Measurements from ENCODE around the gene LCN6. TPM values are rescaled to one million over a fixed set of nuclear protein-coding genes. Genes with fewer than 3 reads are reported as not detected.
"Not testable (repeated sequence)": the region's sequence is repeated elsewhere in the genome, so short reads cannot be mapped to it uniquely, and the experiment has no call there.

Gene LCN6
- total RNA-seq, 2 experiments from 2014 or later: not detected

DNA sequence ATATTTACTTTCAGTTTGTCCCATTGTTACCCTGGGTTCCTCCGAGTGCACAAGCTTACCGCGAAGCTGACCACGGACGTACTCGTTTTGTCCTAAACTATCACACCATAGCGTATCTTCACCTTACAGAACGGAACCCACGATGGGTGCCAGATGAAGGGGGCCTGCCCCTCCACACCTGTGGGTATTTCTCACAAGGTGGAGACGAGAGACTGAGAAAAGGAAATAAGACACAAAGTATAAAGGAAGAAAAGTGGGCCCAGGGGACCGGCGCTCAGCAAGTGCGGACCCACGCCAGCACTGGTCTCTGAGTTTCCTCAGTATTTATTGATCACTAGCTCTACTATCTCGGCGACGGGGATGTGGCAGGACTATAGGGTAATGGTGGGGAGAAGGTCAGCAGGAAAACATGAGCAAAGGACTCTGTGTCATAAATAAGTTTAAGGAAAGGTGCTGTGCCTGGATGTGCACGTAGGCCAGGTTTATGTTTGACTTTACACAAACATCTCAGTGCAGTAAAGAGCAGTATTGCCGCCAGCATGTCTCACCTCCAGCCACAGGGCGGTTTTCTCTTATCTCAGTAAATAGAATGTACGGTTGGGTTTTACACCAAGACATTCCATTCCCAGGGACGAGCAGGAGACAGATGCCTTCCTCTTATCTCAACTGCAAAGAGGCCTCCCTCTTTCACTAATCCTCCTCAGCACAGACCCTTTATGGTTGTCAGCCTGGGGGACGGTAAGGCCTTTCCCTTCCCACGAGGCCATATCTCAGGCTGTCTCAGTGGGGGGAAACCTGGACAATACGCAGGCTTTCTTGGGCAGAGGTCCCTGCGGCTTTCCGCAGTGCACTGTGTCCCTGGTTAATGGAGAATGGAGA lies 40.6 kb upstream of the LCN6 start:
- H3K27me3 Mint-ChIP-seq; H3K36me3 Mint-ChIP-seq (ENCODE audit: low read depth); POLR2A ChIA-PET; H3K9me3 Mint-ChIP-seq; DNase-seq; H3K4me3 Mint-ChIP-seq: not testable (repeated sequence)
- CTCF ChIA-PET: interaction anchor here (0.7 to 2.4 kb wide), 7 partner anchors 11 to 275 kb away, joined by 3 to 14 read pairs (median 3); partner anchors contain the start of gene FUT7
- Mint-ChIP-seq H3K27ac (peak overlapping the region; percentile 15), H3K4me1 (peaks cover 39% of the 10 kb centered on the region)

- H3K27me3 Mint-ChIP-seq: peaks cover 10% of the 10 kb centered on the region
- peaks cover 2% of the 10 kb centered on the region for H3K36me3 Mint-ChIP-seq (ENCODE audit: low read depth)
- no peak overlapping the region for H3K27ac Mint-ChIP-seq
- ChIA-PET POLR2A (no interaction called here), CTCF (interaction anchor here (0.9 to 2.4 kb wide), 11 partner anchors 10 to 449 kb away, joined by 3 to 14 read pairs (median 4); partner anchors contain the start of genes FUT7 and MAN1B1)
- DNase-seq: peak; percentile 81
- no peaks in the 10 kb centered on the region for H3K9me3 Mint-ChIP-seq
- peaks cover 34% of the 10 kb centered on the region for H3K4me1 Mint-ChIP-seq
- H3K4me3 Mint-ChIP-seq: no peak overlapping the region
Measured at GRCh38 chr9:136787690-136788400, 39.5 kb upstream of the LCN6 start.

GRCh38 chr9:136786983-136787382 lies 38.7 kb upstream of the LCN6 start:
- POLR2A ChIA-PET; H3K9me3 Mint-ChIP-seq; H3K27ac Mint-ChIP-seq; H3K4me3 Mint-ChIP-seq; DNase-seq; H3K36me3 Mint-ChIP-seq (ENCODE audit: low read depth): not testable (repeated sequence)
- CTCF ChIA-PET: interaction anchor here (0.6 to 2.4 kb wide), 9 partner anchors 9 to 450 kb away, joined by 3 to 14 read pairs (median 4); partner anchors contain the start of genes FUT7 and MAN1B1
- peaks cover 18% of the 10 kb centered on the region for H3K27me3 Mint-ChIP-seq
- peaks cover 28% of the 10 kb centered on the region for H3K4me1 Mint-ChIP-seq

GRCh38 chr9:136786451-136786850 lies 38.1 kb upstream of the LCN6 start:
- Mint-ChIP-seq H3K36me3 (ENCODE audit: low read depth) (no peaks in the 10 kb centered on the region), H3K27ac (no peak overlapping the region), H3K4me3 (no peak overlapping the region), H3K4me1 (peaks cover 25% of the 10 kb centered on the region), H3K9me3 (no peaks in the 10 kb centered on the region), H3K27me3 (peaks cover 20% of the 10 kb centered on the region)
- DNase-seq: no peak
- ChIA-PET CTCF (interaction anchor here (0.6 to 2.4 kb wide), 6 partner anchors 9 to 450 kb away, joined by 3 to 14 read pairs (median 4); partner anchors contain the start of gene FUT7), POLR2A (no interaction called here)

DNA sequence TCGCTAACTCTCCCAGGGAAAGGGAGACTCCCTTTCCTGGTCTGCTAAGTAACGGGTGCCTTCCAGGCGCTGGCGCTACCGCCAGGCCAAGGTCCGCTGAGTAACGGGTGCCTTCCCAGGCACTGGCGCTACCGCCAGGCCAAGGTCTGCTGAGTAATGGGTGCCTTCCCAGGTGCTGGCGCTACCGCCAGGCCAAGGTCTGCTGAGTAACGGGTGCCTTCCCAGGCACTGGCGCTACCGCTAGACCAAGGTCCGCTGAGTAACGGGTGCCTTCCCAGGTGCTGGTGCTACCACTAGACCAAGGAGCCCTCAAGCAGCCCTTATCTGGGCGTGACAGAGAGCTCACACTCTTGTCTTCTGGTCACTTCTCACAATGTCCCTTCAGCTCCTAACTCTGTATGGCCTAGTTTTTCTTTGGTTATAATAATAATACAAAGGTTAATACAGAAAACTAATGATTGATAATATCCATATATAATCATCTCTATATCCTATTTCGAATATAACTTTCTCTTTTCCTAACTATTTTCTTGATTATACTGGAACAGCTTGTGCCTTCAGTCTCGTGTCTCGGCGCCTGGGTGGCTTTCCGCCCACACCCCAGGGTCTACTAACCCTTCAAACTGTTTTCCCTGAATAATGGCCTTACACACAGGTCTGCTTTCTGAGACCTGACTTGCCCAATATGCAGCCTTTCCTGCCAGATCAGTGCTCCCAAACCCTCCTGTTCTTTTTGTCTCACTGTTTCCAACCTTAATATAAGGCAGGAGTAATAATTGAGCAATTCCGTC lies 37.4 kb upstream of the LCN6 start:
- H3K9me3 Mint-ChIP-seq, H3K27ac Mint-ChIP-seq: not testable (repeated sequence)

GRCh38 chr9:136784997-136785361 lies 36.7 kb upstream of the LCN6 start:
- no peak overlapping the region for H3K4me3 Mint-ChIP-seq
- ChIA-PET POLR2A (no interaction called here), CTCF (no interaction called here)
- no peaks in the 10 kb centered on the region for H3K9me3 Mint-ChIP-seq
- peaks cover 19% of the 10 kb centered on the region for H3K4me1 Mint-ChIP-seq
- H3K27me3 Mint-ChIP-seq: peaks cover 28% of the 10 kb centered on the region
- no peak overlapping the region for H3K27ac Mint-ChIP-seq
- no peak for DNase-seq
- H3K36me3 Mint-ChIP-seq (ENCODE audit: low read depth): no peaks in the 10 kb centered on the region

More for the DNA sequence above, 37.4 kb upstream of the LCN6 start:
- Mint-ChIP-seq H3K4me1 (peaks cover 25% of the 10 kb centered on the region), H3K27me3 (peaks cover 23% of the 10 kb centered on the region)
- DNase-seq; POLR2A ChIA-PET; H3K36me3 Mint-ChIP-seq (ENCODE audit: low read depth); H3K4me3 Mint-ChIP-seq: not testable (repeated sequence)
- CTCF ChIA-PET: interaction anchor here (1.5 kb wide), 1 partner anchor 14 kb away, joined by 4 read pairs; no protein-coding TSS in a partner anchor

DNA sequence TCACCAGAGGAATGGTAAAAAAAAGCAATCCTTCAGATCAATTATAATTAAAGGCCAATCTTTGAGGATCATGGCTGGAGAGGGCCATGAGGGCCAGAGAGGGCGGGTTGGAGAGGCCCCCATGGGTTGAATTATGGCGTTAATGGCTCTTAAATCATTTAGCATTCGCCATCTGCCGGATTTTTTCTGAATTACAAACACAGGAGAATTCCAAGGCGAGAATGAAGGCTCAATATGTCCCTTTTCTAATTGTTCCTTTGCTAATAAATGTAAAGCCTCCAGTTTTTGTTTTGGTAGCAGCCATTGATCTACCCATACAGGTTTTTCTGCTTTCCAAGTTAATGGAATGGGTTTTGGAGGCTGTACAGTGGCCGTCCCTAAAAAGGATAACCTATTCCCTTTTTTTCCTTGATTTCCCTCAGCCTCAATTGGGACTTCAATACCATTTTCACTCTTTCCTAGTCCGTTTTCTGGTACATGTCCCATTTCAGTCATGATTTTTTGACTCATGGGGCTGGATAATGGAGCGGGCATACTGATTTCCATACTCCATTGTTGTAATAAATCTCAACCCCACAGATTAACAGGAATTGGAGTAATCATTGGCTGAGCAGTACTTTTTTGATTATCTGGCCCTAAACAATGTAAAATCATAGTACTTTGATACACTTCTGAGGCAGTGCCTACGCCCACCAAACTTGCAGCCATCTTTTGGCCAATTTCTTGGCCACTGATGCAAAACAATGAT lies 36.1 kb upstream of the LCN6 start:
- H3K27ac Mint-ChIP-seq: no peak overlapping the region
- H3K27me3 Mint-ChIP-seq: peaks cover 32% of the 10 kb centered on the region
- H3K9me3 Mint-ChIP-seq: no peaks in the 10 kb centered on the region
- DNase-seq: no peak
- ChIA-PET POLR2A (no interaction called here), CTCF (no interaction called here)
- H3K4me3 Mint-ChIP-seq: no peak overlapping the region
- H3K4me1 Mint-ChIP-seq: peaks cover 16% of the 10 kb centered on the region
- H3K36me3 Mint-ChIP-seq (ENCODE audit: low read depth): no peaks in the 10 kb centered on the region

GRCh38 chr9:136782452-136782851 lies 34.1 kb upstream of the LCN6 start:
- POLR2A ChIA-PET: no interaction called here
- Mint-ChIP-seq H3K36me3 (ENCODE audit: low read depth) (no peaks in the 10 kb centered on the region), H3K4me1 (no peaks in the 10 kb centered on the region), H3K4me3 (no peak overlapping the region), H3K27ac (no peak overlapping the region), H3K9me3 (no peaks in the 10 kb centered on the region), H3K27me3 (peaks cover 46% of the 10 kb centered on the region)
- no peak for DNase-seq
- CTCF ChIA-PET: no interaction called here

GRCh38 chr9:136779808-136780207 lies 31.5 kb upstream of the LCN6 start:
- peaks cover 41% of the 10 kb centered on the region for H3K27me3 Mint-ChIP-seq
- no peak for DNase-seq
- H3K9me3 Mint-ChIP-seq: no peaks in the 10 kb centered on the region
- H3K36me3 Mint-ChIP-seq (ENCODE audit: low read depth): no peaks in the 10 kb centered on the region
- no peaks in the 10 kb centered on the region for H3K4me1 Mint-ChIP-seq
- no peak overlapping the region for H3K4me3 Mint-ChIP-seq
- POLR2A ChIA-PET: no interaction called here
- CTCF ChIA-PET: interaction anchor here (0.8 to 1.6 kb wide), 3 partner anchors 10 to 255 kb away, joined by 3 to 4 read pairs (median 4); no protein-coding TSS in a partner anchor
- H3K27ac Mint-ChIP-seq: no peak overlapping the region

DNA sequence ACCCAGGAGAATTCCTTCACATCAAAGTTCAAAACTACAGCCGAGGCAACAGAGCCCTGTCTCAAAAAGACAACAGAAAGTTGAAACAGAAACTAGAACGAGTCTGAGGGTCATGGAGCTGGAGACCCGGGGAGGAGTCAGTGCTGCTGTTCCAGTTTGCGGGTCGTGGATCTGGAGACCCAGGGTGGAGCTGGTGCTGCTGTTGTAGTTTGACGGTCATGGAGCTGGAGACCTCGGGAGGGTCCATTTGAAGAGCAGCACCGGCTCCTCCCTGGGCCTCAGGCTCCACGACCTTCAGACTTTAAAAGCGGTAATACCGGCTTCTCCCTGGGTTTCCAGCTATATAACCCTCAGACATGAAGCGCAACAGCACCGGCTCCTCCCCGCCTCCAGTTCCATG lies 29.0 kb upstream of the LCN6 start:
- Mint-ChIP-seq H3K27ac (no peak overlapping the region), H3K4me1 (no peaks in the 10 kb centered on the region), H3K27me3 (peaks cover 35% of the 10 kb centered on the region), H3K36me3 (ENCODE audit: low read depth) (no peaks in the 10 kb centered on the region), H3K4me3 (no peak overlapping the region), H3K9me3 (peaks cover 8% of the 10 kb centered on the region)
- DNase-seq: no peak
- ChIA-PET CTCF (interaction anchor here (0.8 to 2.7 kb wide), 12 partner anchors 8 to 319 kb away, joined by 3 to 14 read pairs (median 4); partner anchors contain the start of gene RABL6), POLR2A (no interaction called here)

DNA sequence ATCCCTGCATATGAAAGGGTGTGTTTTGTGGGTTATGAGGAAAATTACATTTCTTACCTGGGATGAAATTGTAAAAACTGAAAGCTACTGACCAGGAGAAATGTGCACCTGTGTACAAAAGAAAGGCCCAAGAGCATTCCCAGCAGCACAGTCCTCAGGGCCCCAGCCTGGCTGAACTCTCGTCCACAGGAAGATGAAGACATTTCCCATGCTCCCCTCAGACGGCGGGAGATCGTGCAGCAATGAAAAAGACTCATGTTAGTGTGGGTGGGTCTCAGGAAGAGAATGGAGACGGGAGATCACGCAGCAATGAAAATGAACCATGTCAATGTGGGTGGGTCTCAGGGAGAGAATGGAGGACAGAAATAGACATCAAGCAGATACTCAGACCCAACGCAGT lies 28.6 kb upstream of the LCN6 start:
- POLR2A ChIA-PET: no interaction called here
- CTCF ChIA-PET: interaction anchor here (0.6 to 2.7 kb wide), 12 partner anchors 10 to 464 kb away, joined by 3 to 14 read pairs (median 3); partner anchors contain the start of genes AJM1 and RABL6
- Mint-ChIP-seq H3K9me3 (peaks cover 8% of the 10 kb centered on the region), H3K36me3 (ENCODE audit: low read depth) (no peaks in the 10 kb centered on the region), H3K4me1 (no peaks in the 10 kb centered on the region), H3K4me3 (no peak overlapping the region), H3K27me3 (peaks cover 31% of the 10 kb centered on the region), H3K27ac (no peak overlapping the region)
- DNase-seq: no peak

- CTCF ChIA-PET: interaction anchor here (1.1 kb wide), 1 partner anchor 144 kb away, joined by 3 read pairs; no protein-coding TSS in a partner anchor
Measured at GRCh38 chr9:136775191-136775590, 26.9 kb upstream of the LCN6 start.

More at GRCh38 chr9:136775191-136775590, 26.9 kb upstream of the LCN6 start:
- POLR2A ChIA-PET: no interaction called here
- Mint-ChIP-seq H3K4me1 (no peaks in the 10 kb centered on the region), H3K36me3 (ENCODE audit: low read depth) (no peaks in the 10 kb centered on the region), H3K9me3 (peaks cover 8% of the 10 kb centered on the region), H3K27me3 (peaks cover 24% of the 10 kb centered on the region), H3K4me3 (no peak overlapping the region), H3K27ac (no peak overlapping the region)
- DNase-seq: no peak
